Lower lobe of right lung (tissue), 2 donors: Measurements from ENCODE around the gene MRGPRF. TPM values are rescaled to one million over a fixed set of nuclear protein-coding genes. Genes with fewer than 3 reads are reported as not detected.

Experiments used
- ATAC-seq, 2 donors: fragments of 200-7000 bp; cut with Tn5 transposase; one replicate each; pipeline ENCODE4 v1.9.1; 2020 to 2022; ENCODE audit warnings: mild to moderate bottlenecking in 2 of 2, moderate library complexity in 2 of 2
- DNase-seq: peaks from one replicate; pipeline ENCODE4 v3.0.0-alpha.2; 2020
- H3K27ac ChIP-seq: fragments of 200-600 bp; one replicate; pipeline ENCODE4 v1.8.0; 2022
- H3K27me3 ChIP-seq: fragments of 200-600 bp; one replicate; pipeline ENCODE4 v1.8.0; 2022; ENCODE audit warnings: low read depth
- H3K36me3 ChIP-seq: fragments of 200-600 bp; one replicate; pipeline ENCODE4 v1.8.0; 2022; ENCODE audit warnings: mild to moderate bottlenecking
- H3K4me1 ChIP-seq: fragments of 200-600 bp; one replicate; pipeline ENCODE4 v1.8.0; 2022
- H3K4me3 ChIP-seq: fragments of 200-600 bp; one replicate; pipeline ENCODE4 v1.8.0; 2022; ENCODE audit warnings: mild to moderate bottlenecking
- H3K9me3 ChIP-seq: fragments of 200-600 bp; one replicate; pipeline ENCODE4 v1.8.0; 2022
- CTCF ChIP-seq: fragments of 200-600 bp; IDR thresholded peaks from one replicate; pipeline ENCODE4 v1.8.0; 2022; ENCODE audit warnings: antibody characterized with exemption, mild to moderate bottlenecking
- intact Hi-C: fragments of 100-400 bp; cut with DNase I; formaldehyde crosslinking; loops from one replicate; pipeline ENCODE4 v1.11.0; 2022
- total RNA-seq: library from RNA; stranded (reverse); fragmentation: NEBNext Ultra II Directional; extraction: Animal tissue kit (Norgen Biotek cat#: 25700); gene quantifications from one replicate; pipeline ENCODE4 v1.2.1, GENCODE V29; 2021
- donor health status: DM: no; HTN: yes; CAD: no; lungs with severe emphysema.

The MRGPRF gene
- total RNA-seq, 1 donor from 2014 or later = 11.5 TPM

DNA sequence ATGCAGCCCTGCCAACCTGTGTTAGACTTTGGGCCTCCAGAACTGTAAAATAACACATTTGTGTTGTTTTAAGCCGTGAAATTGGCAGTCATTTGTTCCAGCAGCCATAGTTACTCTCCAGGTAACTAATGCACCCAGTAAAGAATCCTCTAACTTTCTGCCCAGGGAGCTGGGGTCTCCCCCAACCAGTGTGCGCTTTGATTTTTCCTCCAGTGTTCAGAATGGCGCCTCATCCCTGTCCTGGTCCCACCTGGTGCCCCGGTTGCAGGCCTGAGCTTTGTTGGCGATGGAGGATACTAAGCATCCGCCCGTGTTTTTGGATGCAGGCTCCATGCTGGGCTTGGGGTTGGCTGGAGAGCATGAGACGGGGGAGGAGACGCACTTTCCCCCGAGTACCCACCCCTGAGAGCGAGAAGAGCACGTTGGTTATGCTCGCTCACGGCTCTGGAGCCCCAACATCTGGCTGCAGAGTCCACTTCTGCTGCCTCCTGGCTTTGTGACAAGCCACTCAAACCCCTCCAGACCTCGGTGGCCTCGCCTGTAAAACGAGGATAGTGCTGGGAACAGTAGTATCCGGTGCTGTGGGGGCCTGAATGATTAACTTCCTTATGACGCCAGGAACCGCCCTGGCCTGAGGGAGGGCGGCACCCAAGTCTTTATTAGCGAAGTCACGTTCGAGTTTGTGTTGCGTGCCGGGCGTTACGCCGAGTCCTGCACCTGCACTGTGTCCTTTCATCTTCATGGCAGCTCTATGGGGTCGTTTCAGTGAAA is 58.0 kb downstream of the MRGPRF start:
- H3K9me3 ChIP-seq = no peaks in the 10 kb centered on the region
- intact Hi-C loops = no loop called here
- ATAC-seq (peak; percentile 58 to 72), DNase-seq (peak; percentile 65)
- H3K4me1 ChIP-seq = peaks cover 9% of the 10 kb centered on the region
- H3K27ac ChIP-seq = no peak overlapping the region
- TF ChIP-seq CTCF = no peak
- peak overlapping the region; percentile 1 for H3K4me3 ChIP-seq
- H3K27me3 ChIP-seq = no peaks in the 10 kb centered on the region
- H3K36me3 ChIP-seq = no peaks in the 10 kb centered on the region

Other genes with a start within 250 kb of the MRGPRF start
- 88.4 TPM for gene CPT1A, start 171.3 kb downstream of the MRGPRF start, total RNA-seq
- 32.9 TPM for gene MRPL21, start 109.4 kb downstream of the MRGPRF start, total RNA-seq
- 18.8 TPM for gene IGHMBP2, start 109.4 kb downstream of the MRGPRF start, total RNA-seq
- gene MRGPRD, start 32.3 kb downstream of the MRGPRF start, total RNA-seq = not detected
- gene TPCN2, start 35.7 kb upstream of the MRGPRF start, total RNA-seq = 18.2 TPM
- gene SMIM38, start 142.7 kb upstream of the MRGPRF start, total RNA-seq = not detected